Amniotic stem cell (primary cell): ENCODE measurements around the gene KCTD3.
A peak's percentile ranks its signal among the peaks of the same experiment; 100 is the strongest.

Experiments used
- DNase-seq: peaks from one replicate; lab custom pipeline; 2025; lab: John Stamatoyannopoulos, UW

KCTD3 gene

GRCh38 chr1:215657047-215657446 is 89.9 kb downstream of the KCTD3 start:
- DNase-seq = no peak

GRCh38 chr1:215660259-215660658 is 93.2 kb downstream of the KCTD3 start:
- no peak for DNase-seq

- DNase-seq = no peak
These were observed 93.9 kb downstream of the KCTD3 start for GRCh38 chr1:215661033-215661432.

GRCh38 chr1:215665215-215665614 is 98.1 kb downstream of the KCTD3 start:
- DNase-seq = peak; percentile 38

GRCh38 chr1:215667761-215668160 is 100.7 kb downstream of the KCTD3 start:
- DNase-seq = no peak

- peak; percentile 31 for DNase-seq
These were observed 102.8 kb downstream of the KCTD3 start for GRCh38 chr1:215669806-215670491.
